CD4-positive, alpha-beta T cell treated with Interleukin-21 for 1 hour (primary cell): ENCODE data around the gene KRT73.
A peak's percentile ranks its signal among the peaks of the same experiment; 100 is the strongest.

Experiments used
- DNase-seq: peaks from one replicate; pipeline ENCODE4 v3.0.0-alpha.2; 2020

The KRT73 gene

GRCh38 chr12:52645120-52645761 lies 26.9 kb upstream of the KRT73 start:
- peak; percentile 61 for DNase-seq

- DNase-seq, result no peak
Measured at GRCh38 chr12:52644078-52644415, 25.7 kb upstream of the KRT73 start.

GRCh38 chr12:52643233-52644077 lies 25.1 kb upstream of the KRT73 start:
- DNase-seq, result no peak

GRCh38 chr12:52641468-52641867 lies 23.1 kb upstream of the KRT73 start:
- DNase-seq, result no peak

- DNase-seq, result no peak
Measured at GRCh38 chr12:52637299-52637698, 18.9 kb upstream of the KRT73 start.

GRCh38 chr12:52636592-52637258 lies 18.4 kb upstream of the KRT73 start:
- DNase-seq, result no peak

GRCh38 chr12:52636189-52636588 lies 17.8 kb upstream of the KRT73 start:
- no peak for DNase-seq

- DNase-seq, result no peak
Measured at GRCh38 chr12:52634266-52635056, 16.1 kb upstream of the KRT73 start.

- peak; percentile 20 for DNase-seq
Measured at GRCh38 chr12:52633383-52633782, 15.0 kb upstream of the KRT73 start.

GRCh38 chr12:52632656-52633055 lies 14.3 kb upstream of the KRT73 start:
- no peak for DNase-seq

GRCh38 chr12:52631676-52632459 lies 13.5 kb upstream of the KRT73 start:
- no peak for DNase-seq

GRCh38 chr12:52631264-52631663 lies 12.9 kb upstream of the KRT73 start:
- no peak for DNase-seq

GRCh38 chr12:52630599-52631200 lies 12.3 kb upstream of the KRT73 start:
- no peak for DNase-seq

GRCh38 chr12:52630008-52630500 lies 11.7 kb upstream of the KRT73 start:
- DNase-seq, result no peak

- DNase-seq, result no peak
Measured at GRCh38 chr12:52629281-52630007, 11.1 kb upstream of the KRT73 start.

GRCh38 chr12:52628841-52629240 lies 10.5 kb upstream of the KRT73 start:
- DNase-seq, result no peak

GRCh38 chr12:52628111-52628507 lies 9.8 kb upstream of the KRT73 start:
- no peak for DNase-seq

- DNase-seq, result no peak
Measured at GRCh38 chr12:52627395-52628110, 9.2 kb upstream of the KRT73 start.

- DNase-seq, result no peak
Measured at GRCh38 chr12:52622349-52622748, 4.0 kb upstream of the KRT73 start.

- DNase-seq, result no peak
Measured at GRCh38 chr12:52618866-52619265, 507 bp upstream of the KRT73 start.
